Pancreas (tissue), 10 donors: Measurements from ENCODE around the gene GOLGA6L7. TPM values are rescaled to one million over a fixed set of nuclear protein-coding genes. Genes with fewer than 3 reads are reported as not detected.
"Not testable (repeated sequence)": the region's sequence is repeated elsewhere in the genome, so short reads cannot be mapped to it uniquely, and the experiment has no call there.

Experiments used
- ATAC-seq, 4 donors: fragments of 200-7000 bp; cut with Tn5 transposase; one replicate each; pipeline versions ENCODE4 v1.8.0 to v1.9.1; 2020; ENCODE audit warnings: mild to moderate bottlenecking in 4 of 4, moderate library complexity in 4 of 4
- DNase-seq, 6 donors: peaks; one replicate each; pipeline ENCODE4 v3.0.0-alpha.2; 2020
- FAIRE-seq: peaks from 2 replicates; lab custom pipeline; 2012; peaks lifted over from hg19 to GRCh38; lab: Jason Lieb, UNC
- H3K27ac ChIP-seq, 4 donors: fragments of 200-600 bp; sonication (generic); 1 replicate in 3 of 4; 2 replicates in 1 of 4; pipeline versions ENCODE4 v1.5.0 to v1.8.0; 2020
- H3K27me3 ChIP-seq, 4 donors: fragments of 200-600 bp; one replicate each; pipeline ENCODE4 v1.8.0; 2021
- H3K36me3 ChIP-seq, 3 donors: fragments of 200-600 bp; sonication (generic) in 1 of 3; one replicate each; pipeline versions ENCODE4 v1.5.0 to v1.8.0; 2020 to 2021
- H3K4me1 ChIP-seq, 3 donors: fragments of 200-600 bp; one replicate each; pipeline ENCODE4 v1.8.0; 2021
- H3K4me3 ChIP-seq, 4 donors: fragments of 200-600 bp; sonication (generic) in 2 of 4; one replicate each; pipeline versions ENCODE4 v1.5.0 to v1.8.0; 2020 to 2021
- H3K9me3 ChIP-seq, 4 donors: fragments of 200-600 bp; one replicate each; pipeline ENCODE4 v1.8.0; 2021
- WGBS, 2 donors: extraction: QIAGEN DNeasy Blood & Tissue Kit; methylation state at CpG; one replicate each; pipeline ENCODE4 v1.1.7; 2013; 5-methylcytosine and 5-hydroxymethylcytosine counted together
- intact Hi-C, 3 donors: fragments of 100-400 bp; cut with DNase I; formaldehyde crosslinking; loops; one replicate each; pipeline versions ENCODE4 v1.11.1 to v1.14.2; 2022
- polyA plus RNA-seq, 2 donors: library from polyadenylated mRNA; stranded (reverse); fragments of 200-250 nt; gene quantifications; one replicate each; pipeline ENCODE4 v1.2.3, GENCODE V29; 2013
- total RNA-seq, 6 donors: library from RNA; stranded (reverse); fragmentation: NEBNext Ultra II Directional in 4 of 6; extraction: Animal tissue kit (Norgen Biotek cat#: 25700) in 4 of 6; gene quantifications; one replicate each; pipeline versions ENCODE4 v1.2.1 to v1.2.4, GENCODE V29; 2021 to 2023
- TF ChIP-seq, protein P1 (sequence below), 4 donors: fragments of 200-600 bp; sonication (generic) in 3 of 4; IDR thresholded peaks; one replicate each; pipeline versions ENCODE4 v1.5.0 to v1.8.0; 2021; ENCODE audit warnings: antibody characterized with exemption in 4 of 4
- donor health status: healthy with polysubstance abuse.
- donor health status: DM: no; HTN: no; CAD: no; lungs with moderate emphysema.
- donor health status: DM: no; HTN: no; CAD: no.
- donor health status: control.
- donor health status: control.
- donor health status: Bipolar disorder and iron deficiency.
- donor health status: DM: yes; HTN: yes; CAD: no.
- donor health status: DM: no; HTN: no; CAD: no.
- donor health status: DM: no; HTN: no; CAD: no.
- donor health status: DM: yes; HTN: yes; CAD: no.

The GOLGA6L7 gene
- total and polyA plus RNA-seq, 8 donors = not detected

DNA sequence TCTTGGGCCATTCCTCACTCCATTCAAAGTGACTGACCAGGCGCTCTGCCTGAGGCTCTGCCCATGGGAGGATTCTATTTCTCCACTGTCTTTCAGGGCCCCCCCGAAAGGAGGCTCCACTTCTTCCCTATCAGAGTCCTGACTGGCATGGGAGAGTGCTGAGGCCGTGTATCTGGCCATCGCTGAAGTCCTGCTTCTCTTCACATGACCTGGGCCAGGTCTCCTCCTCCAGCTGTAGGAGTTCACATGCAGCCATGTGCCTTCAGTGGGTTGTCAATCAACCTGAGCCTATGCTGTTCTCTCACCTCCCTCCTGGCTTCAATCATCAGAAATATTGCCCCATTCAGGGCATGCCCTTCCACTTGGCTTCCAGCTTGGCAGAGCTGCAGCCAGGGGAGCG, 24.6 kb upstream of the GOLGA6L7 start:
- H3K4me1 ChIP-seq = peaks cover 0 to 5% (median 3%) of the 10 kb centered on the region in 3 donors
- intact Hi-C loops = no loop called here
- TF ChIP-seq, protein P1, sequence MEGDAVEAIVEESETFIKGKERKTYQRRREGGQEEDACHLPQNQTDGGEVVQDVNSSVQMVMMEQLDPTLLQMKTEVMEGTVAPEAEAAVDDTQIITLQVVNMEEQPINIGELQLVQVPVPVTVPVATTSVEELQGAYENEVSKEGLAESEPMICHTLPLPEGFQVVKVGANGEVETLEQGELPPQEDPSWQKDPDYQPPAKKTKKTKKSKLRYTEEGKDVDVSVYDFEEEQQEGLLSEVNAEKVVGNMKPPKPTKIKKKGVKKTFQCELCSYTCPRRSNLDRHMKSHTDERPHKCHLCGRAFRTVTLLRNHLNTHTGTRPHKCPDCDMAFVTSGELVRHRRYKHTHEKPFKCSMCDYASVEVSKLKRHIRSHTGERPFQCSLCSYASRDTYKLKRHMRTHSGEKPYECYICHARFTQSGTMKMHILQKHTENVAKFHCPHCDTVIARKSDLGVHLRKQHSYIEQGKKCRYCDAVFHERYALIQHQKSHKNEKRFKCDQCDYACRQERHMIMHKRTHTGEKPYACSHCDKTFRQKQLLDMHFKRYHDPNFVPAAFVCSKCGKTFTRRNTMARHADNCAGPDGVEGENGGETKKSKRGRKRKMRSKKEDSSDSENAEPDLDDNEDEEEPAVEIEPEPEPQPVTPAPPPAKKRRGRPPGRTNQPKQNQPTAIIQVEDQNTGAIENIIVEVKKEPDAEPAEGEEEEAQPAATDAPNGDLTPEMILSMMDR (IDR thresholded peaks at IDR 0.05) = no peak

DNA sequence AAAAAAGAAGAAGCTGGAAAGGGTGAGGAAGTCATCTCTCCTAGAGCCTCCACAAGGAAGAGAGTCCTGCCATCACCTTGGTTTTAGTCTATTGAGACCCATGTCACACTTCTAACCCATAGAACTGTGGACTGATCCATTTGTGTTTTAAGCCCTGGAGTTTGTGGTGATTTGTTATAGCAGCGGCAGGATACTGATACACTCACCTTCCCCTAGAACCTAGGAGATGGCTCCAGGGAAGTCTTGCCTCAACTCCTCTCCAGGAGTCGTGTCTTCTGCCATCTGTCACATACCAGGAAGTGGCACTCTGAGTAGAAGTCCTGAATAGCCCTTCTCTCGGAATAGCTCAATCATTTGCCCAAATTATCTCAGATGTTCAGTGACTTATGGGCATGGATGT, 22.7 kb upstream of the GOLGA6L7 start:
- no peak for ATAC-seq
- H3K36me3 ChIP-seq = no peaks in the 10 kb centered on the region
- H3K4me1 ChIP-seq = peaks cover 0 to 5% (median 3%) of the 10 kb centered on the region in 3 donors
- no peak overlapping the region for H3K27ac ChIP-seq
- intact Hi-C loops = no loop called here
- TF ChIP-seq, protein P1 (IDR thresholded peaks at IDR 0.05) = no peak
- no peaks in the 10 kb centered on the region for H3K9me3 ChIP-seq
- 88 to 90% methylated on average over 3 of the region's 3 CpGs for WGBS, 2 donors
- no peak for DNase-seq
- FAIRE-seq = no peak
- no peaks in the 10 kb centered on the region for H3K27me3 ChIP-seq
- no peak overlapping the region for H3K4me3 ChIP-seq

More for the DNA sequence above, 24.6 kb upstream of the GOLGA6L7 start:
- H3K27me3 ChIP-seq = no peaks in the 10 kb centered on the region
- FAIRE-seq (no peak), DNase-seq (peak in 5 of 6 donors; percentile 53 to 82 (median 74)), ATAC-seq (peak; percentile 89 to 91 (median 89))
- H3K9me3 ChIP-seq = no peaks in the 10 kb centered on the region
- no peak overlapping the region for H3K4me3 ChIP-seq
- H3K36me3 ChIP-seq = no peaks in the 10 kb centered on the region
- H3K27ac ChIP-seq = peak overlapping the region; percentile 21 to 47 (median 40)
- WGBS, 2 donors = 48 to 52% methylated on average over 5 of the region's 5 CpGs

DNA sequence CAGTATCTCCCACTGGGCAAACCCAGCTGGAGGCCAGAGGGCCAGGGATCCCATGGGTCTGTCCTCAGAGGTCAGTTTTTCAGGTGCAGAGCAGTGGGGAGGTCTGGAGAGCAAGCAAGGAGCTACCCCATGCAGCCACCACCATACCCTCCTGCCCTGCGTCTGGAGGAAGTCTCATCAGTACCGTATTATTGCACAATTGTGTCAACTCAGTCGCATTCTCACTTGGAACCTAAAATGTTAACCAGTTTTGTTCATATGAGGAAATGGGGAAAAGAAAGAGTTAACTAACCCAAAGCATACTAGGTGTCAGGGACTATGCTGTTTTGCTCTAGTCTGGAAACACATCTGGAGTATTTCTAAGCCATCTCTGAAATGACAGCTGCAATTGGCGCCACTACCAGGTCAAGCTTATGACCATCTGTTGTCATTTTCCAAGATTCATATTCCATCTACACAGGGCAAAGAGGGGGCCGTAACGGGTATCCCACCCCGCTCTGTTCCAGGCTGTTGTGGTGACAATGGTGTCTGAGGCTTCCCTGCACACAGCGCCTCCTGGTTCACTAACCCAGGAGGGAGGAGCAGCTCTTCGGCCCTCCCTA, 20.4 kb upstream of the GOLGA6L7 start:
- whole genome bisulfite sequencing, 2 donors = 79 to 81% methylated on average over 9 of the region's 9 CpGs
- no peak overlapping the region for H3K27ac ChIP-seq
- no peaks in the 10 kb centered on the region for H3K36me3 ChIP-seq
- H3K27me3 ChIP-seq = no peaks in the 10 kb centered on the region
- FAIRE-seq (no peak), ATAC-seq (no peak), DNase-seq (peak in 1 of 6 donors; percentile 11)
- TF ChIP-seq, protein P1 (IDR thresholded peaks at IDR 0.05) = no peak
- no peaks in the 10 kb centered on the region for H3K9me3 ChIP-seq
- H3K4me1 ChIP-seq = peaks cover 0 to 3% (median 2%) of the 10 kb centered on the region in 3 donors
- no peak overlapping the region for H3K4me3 ChIP-seq
- intact Hi-C loops = no loop called here

DNA sequence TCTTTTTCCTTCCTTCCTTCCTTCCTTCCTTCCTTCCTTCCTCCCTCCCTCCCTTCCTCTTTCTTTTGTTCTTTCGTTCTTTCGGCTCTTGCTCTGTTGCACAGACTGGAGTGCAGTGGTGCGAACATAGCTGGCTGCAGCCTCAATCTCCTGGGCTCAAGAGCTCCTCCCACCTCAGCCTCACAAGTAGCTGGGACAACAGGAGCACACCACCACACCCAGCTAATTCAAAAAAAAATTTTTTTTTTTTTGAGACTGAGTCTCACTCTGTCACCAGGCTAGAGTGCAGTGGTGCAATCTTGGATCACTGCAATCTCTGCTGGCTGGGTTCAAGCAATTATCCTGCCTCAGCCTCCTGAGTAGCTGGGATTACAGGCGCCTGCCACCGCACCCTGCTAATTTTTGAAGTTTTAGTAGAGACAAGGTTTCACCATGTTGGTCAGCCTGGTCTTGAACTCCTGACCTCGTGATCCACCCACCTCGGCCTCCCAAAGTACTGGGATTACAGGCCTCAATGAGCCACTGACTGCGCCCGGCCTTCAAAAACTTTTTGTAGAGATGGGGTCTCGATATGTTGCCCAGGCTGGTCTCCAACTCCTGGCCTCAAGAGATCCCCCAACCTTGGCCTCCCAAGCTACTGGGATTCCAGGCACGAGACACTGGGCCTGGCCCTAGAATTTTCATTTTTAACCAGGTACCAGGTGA, 13.3 kb upstream of the GOLGA6L7 start:
- H3K4me1 ChIP-seq, intact Hi-C loops, H3K4me3 ChIP-seq, H3K36me3 ChIP-seq, FAIRE-seq, H3K9me3 ChIP-seq, H3K27ac ChIP-seq, H3K27me3 ChIP-seq: not testable (repeated sequence)
- peak in 1 of 6 donors; percentile 18 for DNase-seq
- WGBS, 2 donors = 92 to 94% methylated on average over 11 of the region's 11 CpGs
- peak in 1 of 4 donors; percentile 30 for ATAC-seq

DNA sequence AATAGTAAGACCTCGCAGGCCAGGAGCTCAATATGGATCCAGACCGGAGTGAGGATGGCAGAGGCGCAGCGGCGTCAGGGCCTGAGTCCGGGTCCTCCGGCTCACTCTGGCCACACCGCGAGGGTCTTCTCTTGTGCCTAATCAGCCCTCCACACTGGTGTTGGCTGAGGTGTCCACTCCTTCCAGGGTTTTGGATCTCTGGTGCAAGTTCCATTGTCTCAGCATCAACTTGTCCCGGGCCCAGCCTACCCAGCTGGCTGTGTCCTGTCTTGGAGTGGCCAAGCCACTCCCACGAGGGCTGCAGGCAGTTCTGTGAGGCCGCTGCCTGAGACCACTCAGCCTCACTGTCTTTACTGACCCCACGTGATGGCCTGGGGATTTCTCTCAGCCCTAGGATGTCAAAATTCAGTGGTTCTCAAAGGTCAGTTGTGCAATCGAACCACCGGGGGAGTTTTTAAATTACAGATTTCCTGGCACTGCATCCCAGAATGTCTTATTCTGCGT, 12.6 kb upstream of the GOLGA6L7 start:
- TF ChIP-seq, protein P1 (IDR thresholded peaks at IDR 0.05) = no peak
- Histone ChIP-seq H3K36me3 (no peaks in the 10 kb centered on the region), H3K4me3 (no peak overlapping the region), H3K27me3 (no peaks in the 10 kb centered on the region), H3K9me3 (no peaks in the 10 kb centered on the region), H3K4me1 (no peaks in the 10 kb centered on the region), H3K27ac (no peak overlapping the region)
- FAIRE-seq = no peak
- WGBS, 2 donors = 84 to 90% methylated on average over 16 of the region's 16 CpGs
- intact Hi-C loops = no loop called here
- peak in 1 of 6 donors; percentile 47 for DNase-seq
- ATAC-seq = peak in 3 of 4 donors; percentile 37 to 69 (median 42)

DNA sequence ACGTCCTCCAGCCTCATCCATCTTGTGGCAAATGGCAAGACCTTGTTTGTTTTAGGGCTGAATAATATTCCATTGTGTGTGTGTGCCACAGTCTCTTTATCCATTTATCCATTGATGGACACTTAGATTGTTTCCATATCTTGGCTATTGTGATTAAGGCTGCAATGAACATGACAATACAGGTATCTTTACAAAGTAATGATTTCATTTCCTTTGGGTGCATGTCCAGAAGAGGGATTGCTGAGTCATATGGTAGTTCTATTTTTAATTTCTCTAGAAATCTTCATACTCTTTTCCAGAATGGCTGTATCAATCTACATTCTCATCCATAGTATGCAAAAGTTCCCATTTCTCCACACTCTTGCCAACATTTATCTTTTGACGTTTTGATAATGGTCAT, 6.1 kb upstream of the GOLGA6L7 start:
- DNase-seq, FAIRE-seq, ATAC-seq, H3K36me3 ChIP-seq, H3K9me3 ChIP-seq, H3K27me3 ChIP-seq, H3K4me1 ChIP-seq, H3K27ac ChIP-seq, H3K4me3 ChIP-seq, intact Hi-C loops: not testable (repeated sequence)
- WGBS, 2 donors = 43 to 52% methylated on average over 2 of the region's 2 CpGs

DNA sequence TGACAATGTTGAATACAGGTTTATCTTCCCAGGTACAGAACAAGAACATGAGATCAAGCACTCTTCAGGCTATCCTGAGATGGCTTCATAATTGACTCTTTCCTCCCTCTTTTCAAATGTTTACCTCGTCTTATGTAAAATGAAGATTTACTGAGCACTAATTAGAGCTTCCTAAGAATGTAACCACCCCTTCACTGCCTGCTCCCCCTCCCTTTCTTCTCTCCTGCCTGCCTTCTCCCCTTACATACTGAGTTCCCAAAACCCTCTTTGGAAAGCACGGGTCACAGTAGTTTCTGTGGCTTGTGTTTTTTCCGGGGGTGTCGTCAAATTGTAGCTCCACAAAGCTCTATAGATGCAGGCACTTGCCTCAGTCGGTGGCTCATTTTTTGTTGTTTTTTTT, 5.2 kb upstream of the GOLGA6L7 start:
- H3K9me3 ChIP-seq, H3K27me3 ChIP-seq, H3K36me3 ChIP-seq, FAIRE-seq, H3K4me1 ChIP-seq, ATAC-seq, DNase-seq, H3K27ac ChIP-seq, H3K4me3 ChIP-seq, intact Hi-C loops: not testable (repeated sequence)
- 64 to 69% methylated on average over 5 of the region's 5 CpGs for WGBS, 2 donors

DNA sequence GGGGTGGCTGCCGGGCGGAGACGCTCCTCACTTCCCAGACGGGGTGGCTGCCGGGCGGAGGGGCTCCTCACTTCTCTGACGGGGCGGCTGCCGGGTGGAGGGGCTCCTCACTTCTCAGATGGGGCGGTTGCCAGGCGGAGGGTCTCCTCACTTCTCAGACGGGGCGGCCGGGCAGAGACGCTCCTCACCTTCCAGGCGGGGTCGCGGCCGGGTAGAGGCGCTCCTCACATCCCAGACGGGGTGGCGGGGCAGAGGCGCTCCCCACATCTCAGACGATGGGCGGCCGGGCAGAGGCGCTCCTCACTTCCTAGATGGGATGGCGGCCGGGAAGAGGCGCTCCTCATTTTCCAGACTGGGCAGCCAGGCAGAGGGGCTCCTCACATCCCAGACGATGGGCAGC, 1.3 kb upstream of the GOLGA6L7 start:
- DNase-seq, FAIRE-seq, H3K36me3 ChIP-seq, H3K4me1 ChIP-seq, H3K27me3 ChIP-seq, H3K9me3 ChIP-seq, ATAC-seq, H3K4me3 ChIP-seq, H3K27ac ChIP-seq, intact Hi-C loops: not testable (repeated sequence)
- WGBS, 2 donors = 92 to 97% methylated on average over 14 to 31 of the region's 31 CpGs
